H9 (cell line): ENCODE data around the gene PLXNC1. TPM values are rescaled to one million over a fixed set of nuclear protein-coding genes. Genes with fewer than 3 reads are reported as not detected.

Experiments used
- DNase-seq: peaks from one replicate; pipeline ENCODE4 v3.0.0-alpha.2; 2017
- H2AFZ ChIP-seq: one replicate; pipeline ENCODE4 v1.6.1; 2013; ENCODE audit warnings: mild to moderate bottlenecking, low read length, control low read depth, moderate library complexity
- H2AK5ac ChIP-seq: 2 replicates; pipeline ENCODE4 v1.6.1; 2013; ENCODE audit warnings: low read length, control low read depth, mixed read lengths; ENCODE audit not compliant: insufficient read length
- H2BK120ac ChIP-seq: one replicate; pipeline ENCODE4 v1.6.1; 2013; ENCODE audit warnings: low read depth, mild to moderate bottlenecking, low read length, control low read depth, inconsistent platforms; ENCODE audit not compliant: poor library complexity, severe bottlenecking
- H2BK12ac ChIP-seq: 2 replicates; pipeline ENCODE4 v1.6.1; 2013; ENCODE audit warnings: low read length, control low read depth, mixed read lengths, low read depth; ENCODE audit not compliant: insufficient read length
- H2BK15ac ChIP-seq: 2 replicates; pipeline ENCODE4 v1.6.1; 2013; ENCODE audit warnings: low read depth, low read length, control low read depth
- H2BK20ac ChIP-seq: one replicate; pipeline ENCODE4 v1.6.1; 2013; ENCODE audit warnings: low read depth, mild to moderate bottlenecking, low read length, control low read depth, inconsistent platforms; ENCODE audit not compliant: poor library complexity, severe bottlenecking
- H2BK5ac ChIP-seq: 2 replicates; pipeline ENCODE4 v1.6.1; 2013; ENCODE audit warnings: low read length, control low read depth, mixed read lengths; ENCODE audit not compliant: insufficient read length
- H3K14ac ChIP-seq: 2 replicates; pipeline ENCODE4 v1.6.1; 2013; ENCODE audit warnings: low read length, control low read depth; ENCODE audit not compliant: insufficient read depth
- H3K18ac ChIP-seq: 2 replicates; pipeline ENCODE4 v1.6.1; 2013; ENCODE audit warnings: low read depth, mild to moderate bottlenecking, mixed read lengths, low read length, control low read depth; ENCODE audit not compliant: insufficient read length
- H3K23ac ChIP-seq: 2 replicates; pipeline ENCODE4 v1.6.1; 2013; ENCODE audit warnings: low read length, control low read depth, mixed read lengths, low read depth; ENCODE audit not compliant: insufficient read length
- H3K23me2 ChIP-seq: 2 replicates; pipeline ENCODE4 v1.6.1; 2013; ENCODE audit warnings: low read depth, mild to moderate bottlenecking, mixed read lengths, low read length, control low read depth; ENCODE audit not compliant: insufficient read length, poor library complexity, severe bottlenecking
- H3K27ac ChIP-seq: 2 replicates; pipeline ENCODE4 v1.5.1; 2013; ENCODE audit warnings: low read length, control low read depth, mixed read lengths, low read depth; ENCODE audit not compliant: insufficient read length
- H3K27me3 ChIP-seq: 2 replicates; pipeline ENCODE4 v1.6.1; 2013; ENCODE audit warnings: low read length, control low read depth, inconsistent platforms; ENCODE audit not compliant: insufficient read depth
- H3K4ac ChIP-seq: 2 replicates; pipeline ENCODE4 v1.6.1; 2013; ENCODE audit warnings: low read depth, mild to moderate bottlenecking, control low read depth, inconsistent platforms, low read length, moderate library complexity
- H3K4me1 ChIP-seq: 2 replicates; pipeline ENCODE4 v1.6.1; 2013; ENCODE audit warnings: low read length, control low read depth, inconsistent platforms; ENCODE audit not compliant: insufficient read depth
- H3K4me2 ChIP-seq: 2 replicates; pipeline ENCODE4 v1.6.1; 2013; ENCODE audit warnings: low read length, control low read depth, mixed read lengths; ENCODE audit not compliant: insufficient read length, insufficient read depth
- H3K56ac ChIP-seq: 2 replicates; pipeline ENCODE4 v1.6.1; 2013; ENCODE audit warnings: low read depth, mild to moderate bottlenecking, mixed read lengths, low read length, control low read depth; ENCODE audit not compliant: insufficient read length
- H3K79me1 ChIP-seq: 2 replicates; pipeline ENCODE4 v1.6.1; 2013; ENCODE audit warnings: low read depth, mild to moderate bottlenecking, moderate library complexity, low read length, control low read depth, inconsistent platforms; ENCODE audit not compliant: insufficient read depth, poor library complexity, severe bottlenecking
- H3K79me2 ChIP-seq: 2 replicates; pipeline ENCODE4 v1.6.1; 2013; ENCODE audit warnings: low read length, control low read depth, inconsistent platforms; ENCODE audit not compliant: insufficient read depth
- H3K9ac ChIP-seq: 2 replicates; pipeline ENCODE4 v1.6.1; 2013; ENCODE audit warnings: low read length, control low read depth, mixed read lengths; ENCODE audit not compliant: insufficient read length; ENCODE audit errors: extremely low read depth
- H3K9me3 ChIP-seq: one replicate; pipeline ENCODE4 v1.6.1; 2013; ENCODE audit warnings: low read depth, low read length, inconsistent platforms; ENCODE audit not compliant: control insufficient read depth
- H3T11ph ChIP-seq: one replicate; pipeline ENCODE4 v1.6.1; 2013; ENCODE audit warnings: mild to moderate bottlenecking, low read length, control low read depth, inconsistent platforms
- H4K20me1 ChIP-seq: one replicate; pipeline ENCODE4 v1.6.1; 2013; ENCODE audit not compliant: control insufficient read depth, insufficient read length, insufficient read depth
- H4K5ac ChIP-seq: 2 replicates; pipeline ENCODE4 v1.6.1; 2013; ENCODE audit warnings: low read depth, mild to moderate bottlenecking, mixed read lengths, low read length, control low read depth; ENCODE audit not compliant: insufficient read length
- H4K8ac ChIP-seq: replicated peaks from 2 replicates; pipeline ENCODE4 v1.6.1; 2013; ENCODE audit warnings: low read length, control low read depth, mixed read lengths, low read depth; ENCODE audit not compliant: insufficient read length
- H4K91ac ChIP-seq: 2 replicates; pipeline ENCODE4 v1.6.1; 2013; ENCODE audit warnings: low read depth, mild to moderate bottlenecking, moderate library complexity, mixed read lengths, low read length, control low read depth; ENCODE audit not compliant: insufficient read length
- H3K27ac Mint-ChIP-seq, 3 experiments: 2 replicates in 2 of 3; 3 replicates in 1 of 3; pipeline ENCODE4 v1.8.0; 2020 to 2021; ENCODE audit warnings: mixed read lengths in 3 of 3, mild to moderate bottlenecking in 1 of 3, moderate library complexity in 1 of 3
- H3K27me3 Mint-ChIP-seq: 2 replicates; pipeline ENCODE4 v1.8.0; 2021; ENCODE audit warnings: low read depth, mild to moderate bottlenecking, moderate library complexity, mixed read lengths
- H3K36me3 Mint-ChIP-seq, 3 experiments: 2 replicates in 2 of 3; 3 replicates in 1 of 3; pipeline ENCODE4 v1.8.0; 2020 to 2021; ENCODE audit warnings: low read depth in 3 of 3, mixed read lengths in 3 of 3; ENCODE audit not compliant: insufficient read depth in 1 of 3
- H3K4me1 Mint-ChIP-seq, 2 experiments: 2 replicates each; pipeline ENCODE4 v1.8.0; 2020; ENCODE audit warnings: mixed read lengths in 2 of 2
- H3K4me3 Mint-ChIP-seq, 2 experiments: 2 replicates in 1 of 2; 3 replicates in 1 of 2; pipeline ENCODE4 v1.8.0; 2020 to 2021; ENCODE audit warnings: mild to moderate bottlenecking in 2 of 2, mixed read lengths in 2 of 2, moderate library complexity in 1 of 2
- H3K9me3 Mint-ChIP-seq, 2 experiments: 2 replicates in 1 of 2; 3 replicates in 1 of 2; pipeline ENCODE4 v1.8.0; 2020; ENCODE audit warnings: mild to moderate bottlenecking in 2 of 2, mixed read lengths in 2 of 2, moderate library complexity in 1 of 2
- CTCF ChIP-seq: fragments of 200-600 bp; sonication (generic); conservative IDR thresholded peaks from 3 replicates; pipeline ENCODE4 v1.8.0; 2021; ENCODE audit warnings: antibody characterized with exemption, mild to moderate bottlenecking
- WGBS: extraction: QIAGEN DNeasy Blood & Tissue Kit; methylation state at CpG from one replicate; pipeline ENCODE4 v1.1.7; 2013; ENCODE audit warnings: missing lambda C conversion rate, low lambda C conversion rate, mixed read lengths; ENCODE audit not compliant: insufficient read length; ENCODE audit errors: extremely low coverage; 5-methylcytosine and 5-hydroxymethylcytosine counted together
- total RNA-seq: library from RNA; stranded (reverse); gene quantifications from 2 replicates; pipeline ENCODE4 v1.2.1, GENCODE V29; 2021

PLXNC1 gene
- total RNA-seq, 1 experiment from 2014 or later, result 1.2 TPM

- no CpG with 5 or more reads among the region's 4 CpGs for WGBS
- Histone ChIP-seq H3K27me3 (peaks cover 2% of the 10 kb centered on the region; the same call in 1 of the 2 replicates), H3T11ph (no peak overlapping the region), H2BK12ac (no peak overlapping the region), H3K27ac (no peak overlapping the region), H2BK120ac (no peak overlapping the region), H3K79me2 (no peaks in the 10 kb centered on the region), H3K4ac (no peak overlapping the region), H3K9ac (no peak overlapping the region), H2AK5ac (no peak overlapping the region), H3K14ac (no peak overlapping the region), H3K4me2 (no peak overlapping the region), H2BK20ac (no peak overlapping the region), H3K18ac (no peak overlapping the region), H3K56ac (no peak overlapping the region), H3K79me1 (no peaks in the 10 kb centered on the region), H4K91ac (no peak overlapping the region), H3K23ac (no peak overlapping the region), H4K20me1 (no peaks in the 10 kb centered on the region), H2BK5ac (no peak overlapping the region), H2AFZ (no peak overlapping the region), H4K8ac (no peak overlapping the region), H3K23me2 (peaks cover 8% of the 10 kb centered on the region), H4K5ac (no peak overlapping the region), H3K9me3 (no peaks in the 10 kb centered on the region), H3K4me1 (no peaks in the 10 kb centered on the region), H2BK15ac (no peak overlapping the region)
- Mint-ChIP-seq H3K4me1 (peaks cover 16 to 30% of the 10 kb centered on the region in 2 experiments), H3K4me3 (no peak overlapping the region), H3K27me3 (peaks cover 47% of the 10 kb centered on the region), H3K9me3 (no peaks in the 10 kb centered on the region; a peak in 1 of 5 replicates), H3K27ac (no peak overlapping the region), H3K36me3 (no peaks in the 10 kb centered on the region)
- no peak for TF ChIP-seq CTCF
- no peak for DNase-seq
Observed at GRCh38 chr12:94103986-94104385, 44.4 kb upstream of the PLXNC1 start.
